ENCODE data around the gene SCAMP2. TPM values are rescaled to one million over a fixed set of nuclear protein-coding genes. Genes with fewer than 3 reads are reported as not detected.
A peak's percentile ranks its signal among the peaks of the same experiment; 100 is the strongest.
"Not testable (repeated sequence)": the region's sequence is repeated elsewhere in the genome, so short reads cannot be mapped to it uniquely, and the experiment has no call there.

SCAMP2 gene
- total RNA-seq, 1 experiment from 2014 or later: 54.9 TPM

- Histone ChIP-seq H3K9me3 (ENCODE audit: low read length) (no peaks in the 10 kb centered on the region), H3K4me1 (ENCODE audit: low read length) (peaks cover 38% of the 10 kb centered on the region)
- peak; percentile 95 for DNase-seq
These were observed 16.9 kb upstream of the SCAMP2 start, which contains the start of gene MPI for GRCh38 chr15:74889883-74890664. Gene MPI (plus strand): TSS chr15:74890042. CDS start chr15:74890074, 32 bp downstream.

GRCh38 chr15:74889390-74889882 lies 16.3 kb upstream of the SCAMP2 start:
- DNase-seq: no peak
- Histone ChIP-seq H3K4me3 (ENCODE audit: low read length) (peak overlapping the region; percentile 91), H3K9me2 (replicated peaks; ENCODE audit: insufficient read depth, low read length) (no peaks in the 10 kb centered on the region), H2AFZ (ENCODE audit: low read length) (peak overlapping the region; percentile 66), H3K27ac (ENCODE audit: low read length) (no peak overlapping the region), H3K9ac (ENCODE audit: low read length) (peak overlapping the region; percentile 92), H3K27me3 (ENCODE audit: low read length) (no peaks in the 10 kb centered on the region), H3K9me3 (ENCODE audit: low read length) (no peaks in the 10 kb centered on the region), H3K4me1 (ENCODE audit: low read length) (peaks cover 38% of the 10 kb centered on the region), H3K4me2 (ENCODE audit: low read depth, low read length, poor library complexity, severe bottlenecking) (peak overlapping the region; percentile 91), H4K20me1 (ENCODE audit: insufficient read depth, low read depth, low read length) (no peaks in the 10 kb centered on the region), H3K36me3 (ENCODE audit: insufficient read depth, low read length) (peaks cover 6% of the 10 kb centered on the region; the same call in 1 of the 2 replicates), H3K79me2 (ENCODE audit: low read length) (peaks cover 14% of the 10 kb centered on the region)

More at GRCh38 chr15:74889883-74890664, 16.9 kb upstream of the SCAMP2 start, which contains the start of gene MPI:
- H3K9ac ChIP-seq (ENCODE audit: low read length): peak within 1 kb of the TSS; percentile 92
- peak within 1 kb of the TSS; percentile 91 for H3K4me2 ChIP-seq (ENCODE audit: low read depth, low read length, poor library complexity, severe bottlenecking)
- peak within 1 kb of the TSS; percentile 66 for H2AFZ ChIP-seq (ENCODE audit: low read length)
- H4K20me1 ChIP-seq (ENCODE audit: insufficient read depth, low read depth, low read length): no peaks in the 10 kb centered on the region
- H3K27me3 ChIP-seq (ENCODE audit: low read length): no peaks in the 10 kb centered on the region
- H3K79me2 ChIP-seq (ENCODE audit: low read length): peaks cover 14% of the 10 kb centered on the region
- H3K4me3 ChIP-seq (ENCODE audit: low read length): peak within 1 kb of the TSS; percentile 91
- H3K27ac ChIP-seq (ENCODE audit: low read length): peak within 1 kb of the TSS; percentile 24; the same call in 1 of the 2 replicates
- no peaks in the 10 kb centered on the region for H3K9me2 ChIP-seq (replicated peaks; ENCODE audit: insufficient read depth, low read length)
- peaks cover 6% of the 10 kb centered on the region; the same call in 1 of the 2 replicates for H3K36me3 ChIP-seq (ENCODE audit: insufficient read depth, low read length)

GRCh38 chr15:74888716-74889115 lies 15.6 kb upstream of the SCAMP2 start:
- H3K4me1 ChIP-seq (ENCODE audit: low read length): peaks cover 38% of the 10 kb centered on the region

GRCh38 chr15:74887537-74888193 lies 14.5 kb upstream of the SCAMP2 start:
- H3K27me3 ChIP-seq (ENCODE audit: low read length); DNase-seq: not testable (repeated sequence)

More at GRCh38 chr15:74888716-74889115, 15.6 kb upstream of the SCAMP2 start:
- DNase-seq: no peak
- H3K36me3 ChIP-seq (ENCODE audit: insufficient read depth, low read length): peaks cover 5% of the 10 kb centered on the region; the same call in 1 of the 2 replicates
- no peak overlapping the region for H3K4me3 ChIP-seq (ENCODE audit: low read length)
- no peaks in the 10 kb centered on the region for H3K9me3 ChIP-seq (ENCODE audit: low read length)
- no peak overlapping the region for H3K27ac ChIP-seq (ENCODE audit: low read length)
- no peaks in the 10 kb centered on the region for H3K9me2 ChIP-seq (replicated peaks; ENCODE audit: insufficient read depth, low read length)
- no peaks in the 10 kb centered on the region for H4K20me1 ChIP-seq (ENCODE audit: insufficient read depth, low read depth, low read length)
- H3K9ac ChIP-seq (ENCODE audit: low read length): no peak overlapping the region
- no peak overlapping the region for H2AFZ ChIP-seq (ENCODE audit: low read length)
- H3K4me2 ChIP-seq (ENCODE audit: low read depth, low read length, poor library complexity, severe bottlenecking): no peak overlapping the region
- H3K27me3 ChIP-seq (ENCODE audit: low read length): no peaks in the 10 kb centered on the region
- H3K79me2 ChIP-seq (ENCODE audit: low read length): peaks cover 14% of the 10 kb centered on the region

GRCh38 chr15:74885461-74885860 lies 12.3 kb upstream of the SCAMP2 start:
- H3K4me1 ChIP-seq (ENCODE audit: low read length): peaks cover 6% of the 10 kb centered on the region
- no peaks in the 10 kb centered on the region for H4K20me1 ChIP-seq (ENCODE audit: insufficient read depth, low read depth, low read length)
- H3K27me3 ChIP-seq (ENCODE audit: low read length): no peaks in the 10 kb centered on the region
- H3K27ac ChIP-seq (ENCODE audit: low read length): no peak overlapping the region
- H3K9me3 ChIP-seq (ENCODE audit: low read length): no peaks in the 10 kb centered on the region; the same call in 1 of the 2 replicates
- H3K79me2 ChIP-seq (ENCODE audit: low read length): peaks cover 5% of the 10 kb centered on the region
- DNase-seq: no peak
- H2AFZ ChIP-seq (ENCODE audit: low read length): no peak overlapping the region
- no peak overlapping the region for H3K4me3 ChIP-seq (ENCODE audit: low read length)
- no peaks in the 10 kb centered on the region for H3K36me3 ChIP-seq (ENCODE audit: insufficient read depth, low read length)
- no peak overlapping the region for H3K4me2 ChIP-seq (ENCODE audit: low read depth, low read length, poor library complexity, severe bottlenecking)
- no peak overlapping the region for H3K9ac ChIP-seq (ENCODE audit: low read length)
- no peaks in the 10 kb centered on the region for H3K9me2 ChIP-seq (replicated peaks; ENCODE audit: insufficient read depth, low read length)

More at GRCh38 chr15:74887537-74888193, 14.5 kb upstream of the SCAMP2 start:
- H3K9ac ChIP-seq (ENCODE audit: low read length); H3K4me3 ChIP-seq (ENCODE audit: low read length); H4K20me1 ChIP-seq (ENCODE audit: insufficient read depth, low read depth, low read length); H3K36me3 ChIP-seq (ENCODE audit: insufficient read depth, low read length); H3K27ac ChIP-seq (ENCODE audit: low read length); H2AFZ ChIP-seq (ENCODE audit: low read length); H3K9me3 ChIP-seq (ENCODE audit: low read length); H3K9me2 ChIP-seq (replicated peaks; ENCODE audit: insufficient read depth, low read length); H3K4me2 ChIP-seq (ENCODE audit: low read depth, low read length, poor library complexity, severe bottlenecking): not testable (repeated sequence)
- Histone ChIP-seq H3K4me1 (ENCODE audit: low read length) (peaks cover 28% of the 10 kb centered on the region), H3K79me2 (ENCODE audit: low read length) (peaks cover 14% of the 10 kb centered on the region)

- Histone ChIP-seq H3K79me2 (ENCODE audit: low read length) (no peaks in the 10 kb centered on the region), H3K27ac (ENCODE audit: low read length) (no peak overlapping the region), H3K4me3 (ENCODE audit: low read length) (no peak overlapping the region), H3K9me2 (replicated peaks; ENCODE audit: insufficient read depth, low read length) (no peaks in the 10 kb centered on the region), H2AFZ (ENCODE audit: low read length) (no peak overlapping the region), H3K36me3 (ENCODE audit: insufficient read depth, low read length) (no peaks in the 10 kb centered on the region), H3K9me3 (ENCODE audit: low read length) (no peaks in the 10 kb centered on the region; the same call in 1 of the 2 replicates), H4K20me1 (ENCODE audit: insufficient read depth, low read depth, low read length) (no peaks in the 10 kb centered on the region), H3K9ac (ENCODE audit: low read length) (no peak overlapping the region), H3K4me2 (ENCODE audit: low read depth, low read length, poor library complexity, severe bottlenecking) (no peak overlapping the region), H3K4me1 (ENCODE audit: low read length) (peaks cover 4% of the 10 kb centered on the region), H3K27me3 (ENCODE audit: low read length) (no peaks in the 10 kb centered on the region)
- no peak for DNase-seq
These were observed 11.5 kb upstream of the SCAMP2 start for GRCh38 chr15:74884428-74885223.

- H3K4me3 ChIP-seq (ENCODE audit: low read length): no peak overlapping the region
- H3K79me2 ChIP-seq (ENCODE audit: low read length): no peaks in the 10 kb centered on the region
- H3K9me3 ChIP-seq (ENCODE audit: low read length): no peaks in the 10 kb centered on the region; the same call in 1 of the 2 replicates
- no peaks in the 10 kb centered on the region for H3K4me1 ChIP-seq (ENCODE audit: low read length)
- H2AFZ ChIP-seq (ENCODE audit: low read length): no peak overlapping the region
- no peak overlapping the region for H3K4me2 ChIP-seq (ENCODE audit: low read depth, low read length, poor library complexity, severe bottlenecking)
- no peaks in the 10 kb centered on the region for H4K20me1 ChIP-seq (ENCODE audit: insufficient read depth, low read depth, low read length)
- H3K9ac ChIP-seq (ENCODE audit: low read length): no peak overlapping the region
- no peaks in the 10 kb centered on the region for H3K27me3 ChIP-seq (ENCODE audit: low read length)
- H3K9me2 ChIP-seq (replicated peaks; ENCODE audit: insufficient read depth, low read length): no peaks in the 10 kb centered on the region
- H3K27ac ChIP-seq (ENCODE audit: low read length): no peak overlapping the region
- DNase-seq: no peak
- H3K36me3 ChIP-seq (ENCODE audit: insufficient read depth, low read length): no peaks in the 10 kb centered on the region
These were observed 9.4 kb upstream of the SCAMP2 start for GRCh38 chr15:74882528-74882927.

Data from Karpas-422 (cell line).